ENCODE data around the gene UBE2E1. TPM values are rescaled to one million over a fixed set of nuclear protein-coding genes. Genes with fewer than 3 reads are reported as not detected.

Gene UBE2E1
- total and polyA plus RNA-seq, 4 donors: 6.6 to 31.8 (median 25.4) TPM

DNA sequence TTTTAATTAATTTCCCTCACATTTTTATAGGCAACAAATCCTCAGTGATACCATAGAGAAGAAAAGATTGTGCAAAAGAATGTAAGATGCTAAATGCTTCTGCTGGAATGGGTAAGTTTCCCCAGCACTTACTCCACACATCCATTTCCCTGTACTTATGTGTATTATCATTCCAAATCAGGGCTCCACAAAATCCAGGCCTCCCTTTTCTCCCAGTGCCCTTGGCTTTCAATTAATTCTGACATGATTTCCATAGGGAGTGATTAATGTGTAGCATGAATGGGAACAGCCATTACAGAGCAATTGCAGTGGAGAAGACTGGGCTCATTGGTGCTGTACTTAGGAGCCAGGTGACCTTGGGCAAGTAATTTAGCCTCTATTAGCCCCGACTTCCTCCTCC is 41.3 kb upstream of the UBE2E1 start (continued):
- TF ChIP-seq, protein P1, sequence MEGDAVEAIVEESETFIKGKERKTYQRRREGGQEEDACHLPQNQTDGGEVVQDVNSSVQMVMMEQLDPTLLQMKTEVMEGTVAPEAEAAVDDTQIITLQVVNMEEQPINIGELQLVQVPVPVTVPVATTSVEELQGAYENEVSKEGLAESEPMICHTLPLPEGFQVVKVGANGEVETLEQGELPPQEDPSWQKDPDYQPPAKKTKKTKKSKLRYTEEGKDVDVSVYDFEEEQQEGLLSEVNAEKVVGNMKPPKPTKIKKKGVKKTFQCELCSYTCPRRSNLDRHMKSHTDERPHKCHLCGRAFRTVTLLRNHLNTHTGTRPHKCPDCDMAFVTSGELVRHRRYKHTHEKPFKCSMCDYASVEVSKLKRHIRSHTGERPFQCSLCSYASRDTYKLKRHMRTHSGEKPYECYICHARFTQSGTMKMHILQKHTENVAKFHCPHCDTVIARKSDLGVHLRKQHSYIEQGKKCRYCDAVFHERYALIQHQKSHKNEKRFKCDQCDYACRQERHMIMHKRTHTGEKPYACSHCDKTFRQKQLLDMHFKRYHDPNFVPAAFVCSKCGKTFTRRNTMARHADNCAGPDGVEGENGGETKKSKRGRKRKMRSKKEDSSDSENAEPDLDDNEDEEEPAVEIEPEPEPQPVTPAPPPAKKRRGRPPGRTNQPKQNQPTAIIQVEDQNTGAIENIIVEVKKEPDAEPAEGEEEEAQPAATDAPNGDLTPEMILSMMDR (IDR thresholded peaks at IDR 0.05; ENCODE audit: low read depth, low read length, missing input control): no peak
- TF ChIP-seq EGR1 (IDR thresholded peaks at IDR 0.05; ENCODE audit: low read depth in 2 of 2): no peak

DNA sequence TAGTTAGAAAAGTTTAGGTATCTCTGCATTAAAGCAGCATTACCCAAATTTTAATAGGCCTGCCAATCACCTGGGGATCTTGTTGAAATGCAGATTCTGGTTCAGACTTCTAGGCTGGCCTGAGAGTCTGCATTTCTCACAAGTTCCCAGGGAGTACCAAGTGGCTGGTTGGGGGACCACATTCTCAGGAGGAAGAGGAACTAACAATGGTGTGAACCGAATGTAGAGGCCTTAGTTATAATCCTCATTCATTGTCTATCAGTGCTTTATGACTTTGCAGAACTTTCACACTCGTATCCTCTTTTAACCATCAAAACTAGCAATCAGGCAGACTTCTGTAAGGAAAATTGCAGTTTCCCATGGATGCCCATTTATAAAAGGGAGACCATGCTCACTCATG is 38.2 kb upstream of the UBE2E1 start:
- Histone ChIP-seq H3K9ac (ENCODE audit: low read depth in 1 of 2, low read length in 2 of 2) (no peak overlapping the region), H3K4me1 (ENCODE audit: control insufficient read depth in 4 of 4, insufficient read depth in 4 of 4, low read length in 3 of 4) (no peaks in the 10 kb centered on the region), H3K27me3 (ENCODE audit: control insufficient read depth in 4 of 4, insufficient read depth in 4 of 4, low read length in 3 of 4) (no peaks in the 10 kb centered on the region), H3K9me3 (ENCODE audit: control insufficient read depth in 4 of 4, low read length in 3 of 4) (no peaks in the 10 kb centered on the region), H3K36me3 (ENCODE audit: control insufficient read depth in 4 of 4, insufficient read depth in 3 of 4, low read depth in 1 of 4, low read length in 3 of 4) (no peaks in the 10 kb centered on the region), H3K27ac (ENCODE audit: low read depth in 1 of 2, low read length in 2 of 2) (no peak overlapping the region), H3K4me3 (ENCODE audit: low read depth in 1 of 3, low read length in 3 of 3) (no peak overlapping the region)
- TF ChIP-seq, protein P2, sequence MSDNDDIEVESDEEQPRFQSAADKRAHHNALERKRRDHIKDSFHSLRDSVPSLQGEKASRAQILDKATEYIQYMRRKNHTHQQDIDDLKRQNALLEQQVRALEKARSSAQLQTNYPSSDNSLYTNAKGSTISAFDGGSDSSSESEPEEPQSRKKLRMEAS (IDR thresholded peaks at IDR 0.05): no peak
- TF ChIP-seq RXRA (IDR thresholded peaks at IDR 0.05) (no peak), HNF4G (IDR thresholded peaks at IDR 0.05) (no peak), SP1 (IDR thresholded peaks at IDR 0.05) (no peak), NR2F2 (IDR thresholded peaks at IDR 0.05) (no peak), FOXA1 (IDR thresholded peaks at IDR 0.05) (no peak), EGR1 (IDR thresholded peaks at IDR 0.05; ENCODE audit: low read depth in 2 of 2) (no peak), FOXA2 (IDR thresholded peaks at IDR 0.05) (no peak), HNF4A (conservative IDR thresholded peaks at IDR 0.05) (no peak), TAF1 (conservative IDR thresholded peaks at IDR 0.05) (no peak), GABPA (IDR thresholded peaks at IDR 0.05 in 1 of 2, conservative IDR thresholded peaks at IDR 0.05 in 1 of 2) (no peak), JUND (IDR thresholded peaks at IDR 0.05) (no peak), RAD21 (IDR thresholded peaks at IDR 0.05) (no peak), YY1 (IDR thresholded peaks at IDR 0.05) (no peak)
- TF ChIP-seq, protein P3, sequence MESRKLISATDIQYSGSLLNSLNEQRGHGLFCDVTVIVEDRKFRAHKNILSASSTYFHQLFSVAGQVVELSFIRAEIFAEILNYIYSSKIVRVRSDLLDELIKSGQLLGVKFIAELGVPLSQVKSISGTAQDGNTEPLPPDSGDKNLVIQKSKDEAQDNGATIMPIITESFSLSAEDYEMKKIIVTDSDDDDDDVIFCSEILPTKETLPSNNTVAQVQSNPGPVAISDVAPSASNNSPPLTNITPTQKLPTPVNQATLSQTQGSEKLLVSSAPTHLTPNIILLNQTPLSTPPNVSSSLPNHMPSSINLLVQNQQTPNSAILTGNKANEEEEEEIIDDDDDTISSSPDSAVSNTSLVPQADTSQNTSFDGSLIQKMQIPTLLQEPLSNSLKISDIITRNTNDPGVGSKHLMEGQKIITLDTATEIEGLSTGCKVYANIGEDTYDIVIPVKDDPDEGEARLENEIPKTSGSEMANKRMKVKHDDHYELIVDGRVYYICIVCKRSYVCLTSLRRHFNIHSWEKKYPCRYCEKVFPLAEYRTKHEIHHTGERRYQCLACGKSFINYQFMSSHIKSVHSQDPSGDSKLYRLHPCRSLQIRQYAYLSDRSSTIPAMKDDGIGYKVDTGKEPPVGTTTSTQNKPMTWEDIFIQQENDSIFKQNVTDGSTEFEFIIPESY (IDR thresholded peaks at IDR 0.05): no peak
- TF ChIP-seq, protein P4, sequence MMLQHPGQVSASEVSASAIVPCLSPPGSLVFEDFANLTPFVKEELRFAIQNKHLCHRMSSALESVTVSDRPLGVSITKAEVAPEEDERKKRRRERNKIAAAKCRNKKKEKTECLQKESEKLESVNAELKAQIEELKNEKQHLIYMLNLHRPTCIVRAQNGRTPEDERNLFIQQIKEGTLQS (IDR thresholded peaks at IDR 0.05): no peak
- TF ChIP-seq, protein P5, sequence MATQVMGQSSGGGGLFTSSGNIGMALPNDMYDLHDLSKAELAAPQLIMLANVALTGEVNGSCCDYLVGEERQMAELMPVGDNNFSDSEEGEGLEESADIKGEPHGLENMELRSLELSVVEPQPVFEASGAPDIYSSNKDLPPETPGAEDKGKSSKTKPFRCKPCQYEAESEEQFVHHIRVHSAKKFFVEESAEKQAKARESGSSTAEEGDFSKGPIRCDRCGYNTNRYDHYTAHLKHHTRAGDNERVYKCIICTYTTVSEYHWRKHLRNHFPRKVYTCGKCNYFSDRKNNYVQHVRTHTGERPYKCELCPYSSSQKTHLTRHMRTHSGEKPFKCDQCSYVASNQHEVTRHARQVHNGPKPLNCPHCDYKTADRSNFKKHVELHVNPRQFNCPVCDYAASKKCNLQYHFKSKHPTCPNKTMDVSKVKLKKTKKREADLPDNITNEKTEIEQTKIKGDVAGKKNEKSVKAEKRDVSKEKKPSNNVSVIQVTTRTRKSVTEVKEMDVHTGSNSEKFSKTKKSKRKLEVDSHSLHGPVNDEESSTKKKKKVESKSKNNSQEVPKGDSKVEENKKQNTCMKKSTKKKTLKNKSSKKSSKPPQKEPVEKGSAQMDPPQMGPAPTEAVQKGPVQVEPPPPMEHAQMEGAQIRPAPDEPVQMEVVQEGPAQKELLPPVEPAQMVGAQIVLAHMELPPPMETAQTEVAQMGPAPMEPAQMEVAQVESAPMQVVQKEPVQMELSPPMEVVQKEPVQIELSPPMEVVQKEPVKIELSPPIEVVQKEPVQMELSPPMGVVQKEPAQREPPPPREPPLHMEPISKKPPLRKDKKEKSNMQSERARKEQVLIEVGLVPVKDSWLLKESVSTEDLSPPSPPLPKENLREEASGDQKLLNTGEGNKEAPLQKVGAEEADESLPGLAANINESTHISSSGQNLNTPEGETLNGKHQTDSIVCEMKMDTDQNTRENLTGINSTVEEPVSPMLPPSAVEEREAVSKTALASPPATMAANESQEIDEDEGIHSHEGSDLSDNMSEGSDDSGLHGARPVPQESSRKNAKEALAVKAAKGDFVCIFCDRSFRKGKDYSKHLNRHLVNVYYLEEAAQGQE (IDR thresholded peaks at IDR 0.05): no peak
- TF ChIP-seq, protein P1 (IDR thresholded peaks at IDR 0.05; ENCODE audit: low read depth, low read length, missing input control): no peak
- 88% methylated on average over 2 of the region's 2 CpGs for WGBS
- DNase-seq (ENCODE audit: low spot score): no peak

Data from liver (tissue), 9 donors.